Rectal smooth muscle tissue (tissue), 1 donor: ENCODE data around the gene PREX1.

Experiments
- H3K27ac ChIP-seq: one replicate; pipeline ENCODE4 v1.7.0; 2013; ENCODE audit warnings: low read depth, low read length, inconsistent platforms
- H3K27me3 ChIP-seq: one replicate; pipeline ENCODE4 v1.7.0; 2013; ENCODE audit warnings: low read length; ENCODE audit not compliant: control insufficient read depth, insufficient read depth
- H3K36me3 ChIP-seq: one replicate; pipeline ENCODE4 v1.7.0; 2013; ENCODE audit warnings: low read length; ENCODE audit not compliant: control insufficient read depth, insufficient read depth
- H3K4me1 ChIP-seq: one replicate; pipeline ENCODE4 v1.7.0; 2013; ENCODE audit warnings: low read length; ENCODE audit not compliant: control insufficient read depth, insufficient read depth
- H3K4me3 ChIP-seq: one replicate; pipeline ENCODE4 v1.7.0; 2013; ENCODE audit warnings: low read length
- H3K9ac ChIP-seq: one replicate; pipeline ENCODE4 v1.7.0; 2013; ENCODE audit warnings: low read length

PREX1 gene

DNA sequence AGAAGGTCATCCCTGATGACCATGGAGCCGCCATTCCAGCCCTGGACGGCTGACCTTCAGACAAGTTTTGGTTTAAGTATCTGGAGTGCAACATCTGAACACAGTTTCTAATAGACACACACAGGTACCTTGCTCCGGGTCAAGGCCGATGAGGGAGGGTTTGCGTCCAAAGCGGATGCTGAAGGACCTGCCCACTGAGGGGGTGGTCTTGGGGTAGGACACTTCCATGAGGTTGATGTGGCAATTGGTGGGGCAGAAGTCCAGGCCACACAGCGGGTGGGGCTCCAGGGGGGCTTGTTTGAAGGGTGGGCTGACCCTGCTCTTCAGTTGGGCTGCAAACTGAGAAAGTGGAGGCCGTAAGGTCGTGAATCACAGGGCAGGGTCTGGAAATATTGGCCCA, 177.9 kb downstream of the PREX1 start:
- no peak overlapping the region for H3K27ac ChIP-seq
- H3K9ac ChIP-seq = no peak overlapping the region
- no peaks in the 10 kb centered on the region for H3K27me3 ChIP-seq
- no peaks in the 10 kb centered on the region for H3K4me1 ChIP-seq
- H3K4me3 ChIP-seq = no peak overlapping the region
- H3K36me3 ChIP-seq = peaks cover 20% of the 10 kb centered on the region

DNA sequence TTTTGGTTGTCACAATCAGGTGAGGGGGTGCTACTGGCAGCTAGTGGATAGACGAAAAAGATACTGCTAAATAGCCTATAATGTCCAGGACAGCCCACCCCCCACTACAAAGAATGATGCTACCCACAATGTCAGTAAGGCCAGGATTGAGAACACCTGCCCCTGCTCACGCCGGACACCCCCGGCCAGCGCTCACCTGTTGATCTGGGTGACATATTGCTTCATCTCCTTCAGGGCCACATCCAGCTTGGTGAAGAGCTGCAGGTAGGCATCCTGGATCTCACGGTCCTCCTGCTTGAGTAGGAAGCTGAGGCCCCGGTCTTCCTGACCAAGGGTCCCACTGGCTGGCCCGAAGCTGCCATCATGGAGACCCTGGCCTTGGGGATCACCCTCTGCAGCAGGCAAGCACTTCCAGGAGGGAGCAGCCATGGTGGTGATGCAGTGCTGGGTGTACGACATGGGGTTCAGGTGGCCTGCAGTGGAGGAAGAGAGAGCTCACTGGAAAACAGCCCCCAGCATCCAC, 178.6 kb downstream of the PREX1 start:
- Histone ChIP-seq H3K4me3 (no peak overlapping the region), H3K27ac (no peak overlapping the region), H3K27me3 (no peaks in the 10 kb centered on the region), H3K36me3 (peaks cover 19% of the 10 kb centered on the region), H3K4me1 (no peaks in the 10 kb centered on the region), H3K9ac (no peak overlapping the region)

DNA sequence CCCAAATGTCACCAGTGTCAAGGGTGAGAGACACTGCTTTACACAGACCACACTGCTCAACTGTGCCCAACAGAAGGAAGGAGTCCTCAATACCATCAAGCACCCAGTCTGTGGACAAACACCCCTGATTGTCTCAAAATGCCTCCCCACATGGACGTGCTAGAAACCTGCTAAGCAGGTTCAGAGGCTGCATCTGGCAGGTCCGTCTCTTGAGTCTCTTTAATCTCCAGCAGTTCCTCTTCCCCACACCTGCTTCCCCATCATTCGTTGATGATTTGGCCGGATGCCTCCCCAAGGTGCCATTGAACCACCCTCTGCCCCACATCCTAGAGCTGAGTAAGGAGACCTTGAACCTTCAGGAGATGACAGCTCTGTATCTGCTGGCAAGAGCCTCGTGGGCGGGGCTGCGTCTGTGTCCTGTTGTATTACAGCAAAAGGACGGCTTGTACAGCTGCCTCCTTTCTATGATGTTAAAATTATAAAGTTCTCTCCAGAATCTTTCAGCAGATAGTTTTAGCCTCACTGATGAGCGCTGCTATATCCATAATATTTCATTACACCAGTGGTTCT, 179.2 kb downstream of the PREX1 start:
- no peak overlapping the region for H3K9ac ChIP-seq
- no peaks in the 10 kb centered on the region for H3K4me1 ChIP-seq
- H3K36me3 ChIP-seq = peaks cover 19% of the 10 kb centered on the region
- no peaks in the 10 kb centered on the region for H3K27me3 ChIP-seq
- no peak overlapping the region for H3K4me3 ChIP-seq
- H3K27ac ChIP-seq = no peak overlapping the region

DNA sequence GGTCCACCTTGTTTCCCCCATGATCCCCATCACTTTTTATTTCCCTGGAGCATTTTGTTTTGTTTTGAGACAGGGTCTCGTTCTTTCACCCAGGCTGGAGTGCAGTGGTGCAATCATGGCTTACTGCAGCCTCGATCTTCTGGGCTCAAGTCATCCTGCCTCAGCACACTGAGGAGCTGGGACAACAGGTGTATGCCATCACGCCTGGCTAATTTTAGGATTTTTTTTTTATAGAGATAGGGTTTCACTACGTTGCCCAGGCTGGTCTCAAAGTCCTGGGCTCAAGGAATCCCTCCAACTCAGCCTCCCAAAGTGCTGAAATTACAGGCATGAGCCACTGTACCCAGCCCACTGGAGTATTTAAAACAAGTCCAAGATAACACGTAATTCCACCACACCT, 179.9 kb downstream of the PREX1 start:
- no peak overlapping the region for H3K4me3 ChIP-seq
- H3K9ac ChIP-seq = no peak overlapping the region
- H3K4me1 ChIP-seq = no peaks in the 10 kb centered on the region
- H3K36me3 ChIP-seq = peaks cover 17% of the 10 kb centered on the region
- H3K27me3 ChIP-seq = no peaks in the 10 kb centered on the region
- no peak overlapping the region for H3K27ac ChIP-seq

DNA sequence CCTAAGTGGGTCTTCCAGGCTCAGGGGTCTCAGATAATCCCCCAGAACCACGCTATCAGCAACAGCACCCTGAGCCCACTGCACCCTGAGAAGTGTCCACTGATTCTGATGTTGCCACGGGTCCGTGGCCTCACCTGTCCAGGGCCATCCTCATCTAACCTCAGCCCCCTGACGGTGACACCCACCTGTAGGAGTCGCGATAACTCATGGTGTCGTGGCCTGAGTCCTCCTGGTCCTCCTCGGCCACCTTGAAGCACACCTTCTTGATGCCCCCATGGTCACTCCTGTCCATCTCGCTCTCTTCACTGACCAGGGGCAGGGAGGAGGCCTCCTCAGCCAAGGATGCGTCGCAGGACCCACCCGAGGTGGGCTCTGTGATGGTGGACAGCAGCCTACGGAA, 182.1 kb downstream of the PREX1 start:
- H3K9ac ChIP-seq = no peak overlapping the region
- H3K27ac ChIP-seq = no peak overlapping the region
- H3K36me3 ChIP-seq = peaks cover 4% of the 10 kb centered on the region
- H3K27me3 ChIP-seq = no peaks in the 10 kb centered on the region
- H3K4me3 ChIP-seq = no peak overlapping the region
- H3K4me1 ChIP-seq = no peaks in the 10 kb centered on the region

DNA sequence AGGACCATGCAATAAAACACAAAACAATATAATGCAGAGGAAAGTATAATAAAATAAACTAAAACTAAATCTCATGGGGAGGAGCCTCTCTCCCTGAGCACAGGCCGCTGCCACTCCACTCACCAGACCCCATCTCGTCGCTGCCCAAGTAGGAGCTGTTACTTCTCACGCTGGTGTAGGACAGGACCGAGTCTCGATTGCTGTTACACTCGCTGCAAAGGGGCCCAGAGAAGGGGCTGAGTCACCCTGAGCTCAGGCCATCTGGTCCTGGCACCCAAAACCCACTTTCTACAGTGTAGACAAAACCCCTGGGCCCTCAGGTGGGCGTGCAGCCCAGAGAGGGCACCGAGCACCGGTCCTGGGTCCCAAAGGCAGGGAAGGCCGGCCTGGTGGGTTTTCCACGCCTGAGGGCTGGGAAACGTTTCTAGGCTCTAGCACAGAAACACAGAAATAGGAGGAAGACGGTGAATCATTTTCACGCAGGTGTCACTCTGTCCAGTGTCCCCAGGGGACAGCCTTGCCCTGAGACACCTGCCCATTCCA, 183.4 kb downstream of the PREX1 start:
- Histone ChIP-seq H3K4me1 (no peaks in the 10 kb centered on the region), H3K4me3 (no peak overlapping the region), H3K36me3 (no peaks in the 10 kb centered on the region), H3K27me3 (no peaks in the 10 kb centered on the region), H3K27ac (no peak overlapping the region), H3K9ac (no peak overlapping the region)

DNA sequence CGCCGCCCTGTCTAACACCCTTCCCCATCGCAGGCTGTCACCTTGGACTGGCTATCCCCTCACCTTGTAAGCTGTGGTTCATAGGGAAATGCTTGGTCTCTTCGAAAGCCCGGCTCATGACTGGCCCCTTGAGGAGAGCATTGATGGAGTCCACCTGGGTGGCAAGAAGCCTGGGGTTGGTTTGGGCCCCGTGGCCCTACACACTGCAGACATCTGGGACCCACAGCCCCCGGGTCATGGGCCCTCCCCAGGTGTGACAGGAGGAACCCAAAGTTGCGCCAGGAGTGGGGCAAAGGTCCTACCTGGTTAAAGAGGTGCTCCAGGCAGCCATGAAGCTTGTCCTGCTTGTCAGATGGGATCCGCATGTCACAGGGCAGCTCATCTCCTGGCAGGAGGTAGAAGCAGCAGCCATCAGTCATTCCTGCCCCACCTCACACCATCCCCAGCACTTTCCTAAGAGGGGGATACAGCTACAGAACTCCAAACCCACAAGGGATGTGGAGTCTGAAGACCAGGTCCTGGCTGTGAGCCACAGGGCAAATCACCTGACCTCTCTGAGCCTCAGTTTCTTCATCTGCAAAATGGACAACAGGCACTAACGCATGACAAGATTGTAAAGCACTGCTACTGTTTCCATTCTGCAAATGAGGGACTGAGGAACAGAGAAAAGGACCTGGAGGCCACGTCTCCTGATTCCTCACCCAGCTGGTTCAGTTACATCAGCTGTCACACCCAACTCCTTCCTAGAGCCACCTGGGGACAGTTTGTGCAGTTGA, 185.5 kb downstream of the PREX1 start:
- Histone ChIP-seq H3K9ac (no peak overlapping the region), H3K4me3 (no peak overlapping the region), H3K27me3 (no peaks in the 10 kb centered on the region), H3K4me1 (no peaks in the 10 kb centered on the region), H3K36me3 (no peaks in the 10 kb centered on the region), H3K27ac (no peak overlapping the region)

DNA sequence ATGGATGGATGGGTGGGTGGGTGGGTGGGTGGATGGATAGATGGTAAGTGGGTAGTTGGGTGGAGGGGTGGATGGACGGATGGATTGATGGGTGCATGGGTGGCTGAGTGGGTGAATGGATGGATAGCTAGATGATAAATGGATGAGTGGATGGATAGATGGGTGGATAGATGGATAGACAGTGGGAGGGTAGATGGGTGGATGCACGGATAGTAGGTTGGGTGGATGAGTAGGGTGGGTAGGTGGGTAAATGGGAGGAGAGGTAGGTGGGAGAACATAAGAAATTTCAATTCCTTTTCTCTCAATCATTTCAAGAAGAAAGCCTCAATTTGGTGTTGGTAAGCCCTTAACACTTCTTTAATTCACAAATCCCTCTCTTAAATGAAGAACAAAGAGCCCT, 186.9 kb downstream of the PREX1 start:
- no peak overlapping the region for H3K4me3 ChIP-seq
- no peaks in the 10 kb centered on the region for H3K4me1 ChIP-seq
- H3K9ac ChIP-seq = no peak overlapping the region
- H3K27ac ChIP-seq = no peak overlapping the region
- no peaks in the 10 kb centered on the region for H3K36me3 ChIP-seq
- no peaks in the 10 kb centered on the region for H3K27me3 ChIP-seq

DNA sequence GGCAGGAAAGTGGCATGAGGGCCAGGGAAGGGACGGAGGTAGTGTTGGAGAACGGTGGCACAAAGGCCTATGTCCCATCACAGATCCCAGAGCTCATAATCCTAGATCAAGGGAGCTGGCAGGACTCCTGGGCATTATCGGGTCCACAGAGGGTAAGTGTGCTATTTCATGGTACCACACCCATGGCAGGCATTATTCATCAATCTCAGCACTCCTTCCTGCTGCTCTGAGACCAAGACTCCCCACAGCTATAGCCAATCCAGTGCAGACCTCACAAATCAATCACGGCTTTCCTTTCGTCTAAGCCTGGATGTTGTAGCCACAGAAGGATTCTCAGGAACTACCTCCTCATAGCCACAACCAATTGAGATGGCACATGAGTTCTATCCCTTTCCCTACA, 187.9 kb downstream of the PREX1 start:
- H3K4me1 ChIP-seq = no peaks in the 10 kb centered on the region
- no peak overlapping the region for H3K9ac ChIP-seq
- no peaks in the 10 kb centered on the region for H3K27me3 ChIP-seq
- H3K4me3 ChIP-seq = no peak overlapping the region
- H3K27ac ChIP-seq = no peak overlapping the region
- no peaks in the 10 kb centered on the region for H3K36me3 ChIP-seq

DNA sequence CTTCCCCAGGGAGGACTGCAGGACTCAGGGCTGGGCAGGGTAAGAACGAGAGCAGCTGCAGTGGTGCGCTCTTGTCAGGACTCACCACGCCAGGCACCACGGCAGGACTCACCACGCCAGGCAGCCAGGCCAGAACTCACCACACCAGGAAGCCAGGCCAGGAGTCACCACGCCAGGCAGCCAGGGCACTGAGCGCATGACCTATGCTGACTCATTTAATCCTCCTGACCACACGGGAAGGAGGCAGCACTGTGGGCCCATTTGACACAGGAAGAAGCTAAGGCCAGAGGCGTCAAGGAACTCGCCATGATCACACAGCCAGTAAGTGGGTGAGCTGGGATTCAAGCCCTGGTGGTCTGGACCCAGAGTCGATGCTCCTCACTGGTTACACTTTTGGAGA, 189.3 kb downstream of the PREX1 start:
- no peaks in the 10 kb centered on the region for H3K36me3 ChIP-seq
- no peak overlapping the region for H3K4me3 ChIP-seq
- H3K4me1 ChIP-seq = no peaks in the 10 kb centered on the region
- H3K9ac ChIP-seq = no peak overlapping the region
- no peak overlapping the region for H3K27ac ChIP-seq
- no peaks in the 10 kb centered on the region for H3K27me3 ChIP-seq

DNA sequence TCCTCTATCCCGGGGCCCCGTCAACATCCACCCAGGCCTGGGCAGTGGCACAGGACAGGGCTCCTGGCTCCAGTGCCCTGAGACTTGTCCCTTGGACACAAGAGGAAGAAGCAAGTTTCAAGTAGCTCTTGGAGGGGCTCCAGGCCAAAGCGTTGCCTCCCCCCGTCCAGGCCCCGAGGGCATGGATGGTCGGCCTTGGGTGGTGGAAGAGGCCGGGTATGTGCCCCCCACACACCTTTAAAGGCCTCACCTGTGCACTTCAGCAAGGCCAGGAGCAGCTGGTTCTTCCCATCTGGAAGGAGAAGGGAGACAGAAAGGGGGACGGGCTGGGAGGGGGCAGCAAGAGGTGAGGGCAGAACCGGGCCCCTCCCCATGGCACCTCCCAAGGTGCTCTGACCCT, 190.3 kb downstream of the PREX1 start:
- Histone ChIP-seq H3K27me3 (no peaks in the 10 kb centered on the region), H3K27ac (no peak overlapping the region), H3K9ac (no peak overlapping the region), H3K36me3 (no peaks in the 10 kb centered on the region), H3K4me3 (no peak overlapping the region), H3K4me1 (no peaks in the 10 kb centered on the region)

DNA sequence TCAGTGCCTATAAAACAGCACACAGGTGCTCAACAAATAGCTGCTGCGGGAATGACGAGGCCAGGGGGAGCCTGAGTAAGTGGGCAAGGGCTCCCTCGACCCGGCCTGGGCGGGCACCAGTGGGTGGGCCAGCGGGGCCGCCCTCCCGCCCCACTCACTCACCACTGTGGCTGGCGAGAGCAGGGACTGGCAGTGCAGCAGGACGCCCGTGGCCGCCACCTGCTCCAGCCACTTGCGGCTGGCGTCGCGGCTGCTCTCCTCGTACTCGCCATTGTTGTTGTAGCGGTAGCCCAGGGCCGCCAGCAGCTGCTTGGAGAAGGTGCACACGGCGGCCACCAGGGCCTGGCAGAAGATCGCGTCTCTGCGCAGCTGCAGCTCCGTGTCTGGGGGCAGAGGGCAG, 191.5 kb downstream of the PREX1 start:
- no peak overlapping the region for H3K9ac ChIP-seq
- H3K36me3 ChIP-seq = no peaks in the 10 kb centered on the region
- no peaks in the 10 kb centered on the region for H3K27me3 ChIP-seq
- no peak overlapping the region for H3K4me3 ChIP-seq
- no peak overlapping the region for H3K27ac ChIP-seq
- H3K4me1 ChIP-seq = no peaks in the 10 kb centered on the region
